ENCODE measurements around the gene MYH14.

The MYH14 gene

DNA sequence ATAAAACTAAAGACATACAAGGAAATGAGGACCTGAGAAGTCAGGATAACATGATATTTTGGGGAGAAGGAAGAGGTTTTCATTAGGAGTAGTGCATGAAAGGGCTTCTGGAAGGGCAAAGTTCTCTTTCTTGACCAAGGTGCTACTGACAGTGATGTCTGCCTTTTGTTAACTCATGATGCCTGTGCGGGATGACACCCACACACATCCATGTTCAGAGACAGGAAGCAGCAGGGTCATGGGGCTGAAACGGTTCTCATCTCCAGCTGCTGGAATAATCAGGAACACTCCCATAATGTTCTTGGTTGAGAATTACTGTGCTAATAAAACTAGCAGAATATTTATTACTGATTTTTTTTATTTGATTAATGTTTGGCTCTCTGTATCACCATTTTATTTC lies 96.6 kb downstream of the MYH14 start:
- DNase-seq, result no peak

DNA sequence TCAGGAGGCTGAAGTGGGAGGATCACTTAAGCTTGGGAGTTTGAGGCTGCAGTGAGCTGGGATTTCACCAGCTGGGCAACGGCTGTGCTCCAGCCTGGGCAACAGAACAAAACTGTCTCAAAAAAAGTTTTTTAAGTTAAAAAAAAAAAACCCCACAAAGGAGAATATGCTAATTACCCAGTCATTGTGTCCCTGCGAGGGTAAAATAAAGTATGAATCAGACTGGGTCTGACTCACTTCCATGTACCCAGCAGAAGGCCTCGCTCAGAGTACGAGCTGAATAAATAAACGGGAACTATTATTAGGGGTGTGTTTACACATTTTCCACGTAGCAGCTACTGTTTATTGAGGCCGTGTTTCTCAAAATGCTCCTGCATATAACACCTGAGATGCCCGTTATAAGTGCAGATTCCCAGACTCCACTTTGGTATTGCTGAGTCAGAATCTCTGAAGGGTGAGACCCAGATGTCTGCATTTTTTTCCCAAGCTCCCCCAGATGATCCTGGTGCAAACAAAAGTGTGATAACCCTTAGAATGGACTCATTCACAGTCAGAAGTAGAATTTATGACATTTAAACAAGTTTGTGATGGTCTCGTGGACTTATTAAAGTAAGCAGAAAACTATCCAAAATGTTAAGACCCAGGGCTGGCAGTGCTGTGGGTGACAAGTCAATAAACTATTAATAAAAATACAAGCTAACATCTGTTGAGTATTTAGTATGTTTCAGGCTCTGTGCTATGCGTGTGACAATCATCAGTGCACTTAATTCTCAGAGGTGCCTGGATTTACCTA lies 97.6 kb downstream of the MYH14 start:
- DNase-seq, result peak; percentile 82

DNA sequence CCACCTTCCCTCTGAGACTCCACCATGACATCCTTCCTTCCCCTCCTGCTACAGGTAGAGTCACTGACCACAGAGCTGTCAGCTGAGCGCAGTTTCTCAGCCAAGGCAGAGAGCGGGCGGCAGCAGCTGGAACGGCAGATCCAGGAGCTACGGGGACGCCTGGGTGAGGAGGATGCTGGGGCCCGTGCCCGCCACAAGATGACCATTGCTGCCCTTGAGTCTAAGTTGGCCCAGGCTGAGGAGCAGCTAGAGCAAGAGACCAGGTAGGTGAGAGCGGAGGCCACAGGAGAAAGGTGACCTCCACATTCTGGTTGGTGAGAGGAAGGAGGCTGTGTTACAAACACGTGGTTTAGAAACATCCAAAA lies 98.2 kb downstream of the MYH14 start:
- no peak for DNase-seq

DNA sequence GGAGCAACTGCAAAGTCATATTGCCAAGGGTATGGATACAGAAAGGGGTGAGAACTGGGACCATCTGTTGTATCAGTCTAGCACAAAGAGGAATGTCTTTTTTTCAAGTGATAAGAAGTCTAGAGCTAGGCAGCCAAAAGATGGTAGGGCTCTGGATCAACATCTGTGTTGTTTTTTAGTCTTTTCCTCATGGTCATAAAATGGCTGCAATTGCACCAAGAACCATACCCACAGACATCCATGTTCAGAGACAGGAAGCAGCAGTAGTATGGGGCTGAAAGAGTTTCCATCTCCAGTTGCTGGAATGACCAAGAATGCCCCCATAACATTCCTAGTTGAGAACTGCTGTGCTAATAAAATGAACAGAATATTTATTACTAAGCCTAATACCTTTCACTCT lies 100.1 kb downstream of the MYH14 start:
- DNase-seq, result no peak

DNA sequence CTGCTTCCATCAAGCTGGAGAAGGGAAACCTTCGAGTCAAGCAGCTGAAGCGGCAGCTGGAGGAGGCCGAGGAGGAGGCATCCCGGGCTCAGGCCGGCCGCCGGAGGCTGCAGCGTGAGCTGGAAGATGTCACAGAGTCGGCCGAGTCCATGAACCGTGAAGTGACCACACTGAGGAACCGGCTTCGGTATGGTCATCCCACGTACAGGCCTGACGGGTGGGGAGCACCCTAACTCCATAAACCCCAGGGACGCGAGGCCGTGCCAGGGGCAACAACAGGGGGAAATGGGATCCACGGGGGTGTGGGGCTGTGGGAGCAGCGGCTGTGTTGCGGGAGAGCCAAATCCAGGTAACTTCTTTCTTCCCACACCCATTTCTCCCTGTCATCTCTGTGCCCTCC lies 105.6 kb downstream of the MYH14 start:
- no peak for DNase-seq

DNA sequence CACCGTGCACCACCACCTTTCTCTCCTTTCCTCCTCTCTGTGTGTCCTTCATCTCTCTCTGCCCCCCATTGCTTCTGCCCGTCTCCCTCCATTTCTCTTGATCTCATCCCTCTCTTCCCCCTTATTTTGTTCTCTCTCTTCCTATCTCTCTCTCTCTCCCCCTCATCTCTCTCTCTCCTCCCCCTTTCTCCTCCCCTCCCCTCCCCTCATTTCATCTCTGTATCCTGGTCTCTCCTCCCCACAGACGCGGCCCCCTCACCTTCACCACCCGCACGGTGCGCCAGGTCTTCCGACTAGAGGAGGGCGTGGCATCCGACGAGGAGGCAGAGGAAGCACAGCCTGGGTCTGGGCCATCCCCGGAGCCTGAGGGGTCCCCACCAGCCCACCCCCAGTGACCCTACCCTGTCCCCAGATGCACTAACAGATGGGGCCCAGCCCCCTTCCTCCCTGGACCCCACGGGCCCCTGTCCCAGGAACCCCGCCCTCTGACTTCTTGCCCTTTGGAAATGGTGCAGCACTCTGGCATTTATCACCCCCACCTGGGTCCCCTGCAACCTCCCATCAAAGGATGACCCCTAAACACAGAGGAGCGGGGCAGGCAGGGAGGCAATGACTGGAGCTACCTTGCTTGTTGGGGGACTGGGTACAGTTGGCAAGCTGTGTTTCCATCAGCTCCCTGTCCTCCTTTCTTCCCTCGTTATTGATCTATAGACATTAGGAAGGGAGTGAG lies 106.1 kb downstream of the MYH14 start:
- DNase-seq, result no peak

DNA sequence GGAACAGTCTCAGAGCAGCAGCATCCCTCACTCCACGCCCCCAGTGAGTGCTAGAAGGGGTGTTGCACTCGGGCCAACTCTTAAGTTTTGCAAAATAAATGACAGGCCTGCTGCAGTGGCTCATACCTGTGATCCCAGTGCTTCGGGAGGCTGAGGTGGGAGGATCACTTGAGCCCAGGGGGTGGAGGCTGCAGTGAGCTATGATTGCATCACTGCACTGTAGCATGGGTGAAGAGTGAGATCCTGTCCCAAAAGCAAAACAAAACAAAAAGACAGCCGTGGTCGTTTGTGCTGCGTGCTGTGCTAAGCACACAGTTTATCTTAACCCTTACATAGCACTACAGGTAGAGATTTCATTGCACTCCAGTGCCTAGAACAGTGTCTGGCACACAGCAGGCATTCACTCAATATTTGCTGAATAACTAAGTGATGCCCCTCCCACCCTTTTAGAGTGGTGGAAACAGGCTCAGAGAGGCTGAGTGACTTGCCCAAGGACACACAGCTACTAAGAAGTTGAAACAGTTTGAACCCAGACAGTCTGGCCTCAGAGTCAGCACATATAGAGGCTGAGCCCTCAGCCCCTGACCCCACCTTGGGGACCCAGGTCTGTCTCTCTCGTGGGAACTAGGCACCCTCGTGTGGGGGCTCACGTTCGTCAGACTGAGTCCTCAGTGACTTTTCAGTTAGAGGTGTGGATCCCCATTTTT lies 107.5 kb downstream of the MYH14 start:
- no peak for DNase-seq

DNA sequence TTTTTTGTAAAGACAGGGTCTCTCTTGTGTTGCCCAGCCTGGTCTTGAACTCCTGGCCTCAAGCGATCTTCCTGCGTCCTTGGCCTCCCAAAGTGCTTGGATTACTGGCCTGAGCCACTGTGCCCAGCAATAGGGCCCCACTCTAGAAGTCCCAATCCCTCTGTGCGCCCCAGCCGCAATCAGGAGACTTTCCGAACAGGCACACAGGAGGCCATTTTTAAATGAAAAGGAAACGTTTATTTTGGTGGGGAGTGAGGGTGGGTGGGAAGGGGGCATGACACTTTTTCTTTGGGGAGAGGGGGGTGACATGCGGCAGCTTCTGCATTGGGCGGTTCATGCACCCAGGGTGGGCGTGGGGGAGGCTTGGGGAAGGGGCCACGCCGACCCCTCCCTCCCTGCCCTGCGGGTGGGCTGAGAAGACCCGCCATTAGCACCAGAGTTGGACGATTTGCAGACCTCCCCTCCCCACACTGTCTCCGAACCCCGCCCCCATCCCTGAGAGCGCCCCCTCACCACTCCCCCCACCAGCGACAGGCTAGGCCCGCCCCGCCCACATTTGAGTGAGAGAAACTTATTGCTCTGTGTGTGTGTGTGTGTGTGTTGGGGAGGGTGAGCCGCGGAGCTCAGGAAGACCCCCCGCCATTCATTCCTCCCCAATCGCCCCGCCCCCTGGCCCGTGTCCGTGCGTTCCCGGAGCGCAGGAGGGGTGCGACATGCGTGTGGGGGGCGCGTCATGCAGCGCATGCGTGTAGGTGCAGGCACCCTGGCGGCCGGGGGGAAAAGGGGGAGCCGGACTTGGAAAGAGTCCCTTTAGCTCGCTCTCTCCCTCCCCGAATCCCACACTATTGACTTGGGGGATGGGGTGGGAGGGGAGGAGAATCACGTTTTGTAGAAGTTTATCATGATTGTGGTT lies 108.6 kb downstream of the MYH14 start:
- DNase-seq, result no peak

DNA sequence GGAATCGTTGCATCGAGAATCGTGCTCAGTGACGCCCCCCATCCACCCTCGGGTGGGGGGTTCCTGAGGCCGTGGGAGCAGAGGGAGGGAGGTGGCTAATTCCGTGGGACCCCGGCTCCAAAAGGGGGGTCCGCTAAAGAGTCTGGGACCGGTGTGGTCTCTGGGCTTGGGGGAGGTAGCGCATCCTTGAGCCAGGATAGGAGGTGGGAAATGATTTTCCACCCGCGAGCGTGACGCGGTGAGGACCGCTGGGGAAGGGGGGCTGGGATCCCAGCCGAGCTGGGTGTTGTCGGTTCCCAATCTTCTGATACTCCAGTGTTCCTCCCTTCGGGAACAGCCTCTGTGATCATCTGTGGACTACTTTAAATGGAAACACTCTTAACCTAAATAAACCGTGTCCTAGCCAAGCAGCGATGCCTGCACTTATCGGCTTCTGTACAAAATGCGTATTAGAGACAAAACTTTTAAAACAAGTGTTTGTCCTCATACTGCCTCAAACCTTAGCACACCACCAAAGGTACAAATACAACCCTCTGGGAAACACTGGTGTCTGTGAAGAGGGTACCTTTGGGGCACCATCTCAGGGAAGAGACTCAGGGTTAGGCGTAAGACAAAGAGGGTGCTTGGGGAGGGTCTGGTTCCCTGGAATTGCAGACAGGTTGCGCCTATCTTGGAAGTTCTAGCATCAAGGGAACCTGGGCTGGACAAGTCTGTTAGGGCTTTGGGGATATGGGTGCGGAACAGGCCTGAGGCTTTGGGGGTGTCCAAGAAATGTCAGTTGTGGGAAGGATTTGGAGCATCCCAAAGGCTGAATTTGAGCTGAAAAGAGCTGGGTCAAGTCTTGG lies 109.8 kb downstream of the MYH14 start:
- DNase-seq, result no peak

DNA sequence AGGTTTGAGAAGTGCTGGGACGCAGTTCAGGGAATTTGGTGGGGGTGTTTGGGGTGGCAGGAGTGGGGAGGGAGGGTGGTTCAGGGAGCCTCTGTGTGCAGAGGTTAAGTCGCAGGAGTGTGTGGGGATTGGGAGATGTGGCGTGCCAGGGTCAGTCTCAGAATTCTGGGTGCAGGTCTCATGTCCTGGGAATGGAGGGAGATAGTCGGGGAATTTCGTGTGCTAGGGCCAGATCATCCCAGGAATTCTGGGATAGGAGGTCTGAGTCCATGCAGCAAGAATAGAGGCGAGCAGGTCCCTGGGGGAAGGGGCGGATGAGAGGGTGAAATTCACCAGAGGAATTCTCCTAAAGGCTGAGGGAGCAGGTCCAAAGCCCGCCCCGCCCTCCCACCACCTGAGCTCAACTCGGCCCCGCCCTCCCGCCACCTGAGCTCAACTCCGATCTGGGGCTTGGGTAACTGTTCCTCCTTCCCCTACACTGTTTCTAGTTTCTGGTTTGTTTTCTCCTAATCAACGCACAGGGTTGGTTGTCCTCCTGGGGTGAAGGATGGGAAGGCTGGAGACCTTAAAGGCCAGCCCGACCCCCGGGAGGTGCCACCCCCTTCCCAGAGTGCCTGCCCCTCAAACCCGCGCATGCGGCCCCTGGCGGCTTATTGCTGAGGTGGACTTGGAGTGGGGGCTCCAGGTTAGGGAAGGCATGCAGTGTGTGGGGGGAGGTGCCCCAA lies 110.6 kb downstream of the MYH14 start:
- no peak for DNase-seq

DNA sequence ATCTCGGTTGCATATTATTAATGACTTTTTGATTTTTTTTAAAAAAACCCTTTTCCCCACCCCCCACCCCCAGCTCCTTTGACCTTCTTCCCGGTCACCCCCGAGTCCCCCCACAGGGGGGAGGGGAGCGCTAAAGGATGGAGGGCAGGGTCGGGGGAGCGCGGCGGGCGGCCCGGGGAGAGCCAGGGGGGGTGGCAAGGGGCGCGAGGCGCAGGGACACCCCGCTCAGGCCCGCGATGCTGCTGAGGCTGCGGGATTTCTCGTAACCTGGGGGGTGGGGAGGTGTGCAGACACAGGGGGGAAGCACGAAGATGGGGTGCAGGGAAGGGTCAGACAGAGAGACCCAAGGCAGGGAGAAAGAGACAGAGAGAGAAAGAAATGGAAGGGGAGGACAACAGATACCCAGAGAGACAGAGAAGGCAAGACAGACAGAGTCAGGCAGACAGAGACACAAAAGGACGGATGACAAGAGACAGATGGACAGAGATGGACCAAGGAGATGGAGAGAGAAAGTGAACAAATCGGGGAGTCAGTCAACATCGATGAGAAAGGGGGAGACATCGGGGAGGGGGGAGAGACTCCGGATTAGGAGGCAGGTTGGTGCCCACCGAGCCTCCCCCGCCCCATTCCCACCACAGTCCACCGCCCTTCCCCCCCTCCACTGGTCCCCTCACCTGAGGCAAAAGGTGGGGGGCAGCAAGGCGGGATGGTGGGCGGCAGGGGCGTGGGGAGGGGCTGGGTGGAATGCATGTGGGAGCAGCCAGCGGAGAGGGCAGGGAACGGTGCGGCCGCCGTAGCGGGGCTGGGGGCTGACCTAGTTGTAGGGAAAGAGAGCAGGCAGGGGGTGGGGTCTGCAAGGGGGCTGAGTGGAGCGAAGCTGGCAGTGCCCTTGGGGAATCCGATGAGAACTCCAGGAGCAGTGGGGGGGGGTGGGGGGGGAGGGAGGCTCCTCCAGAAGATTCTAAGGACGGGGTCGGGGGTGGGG lies 111.6 kb downstream of the MYH14 start:
- DNase-seq, result no peak

DNA sequence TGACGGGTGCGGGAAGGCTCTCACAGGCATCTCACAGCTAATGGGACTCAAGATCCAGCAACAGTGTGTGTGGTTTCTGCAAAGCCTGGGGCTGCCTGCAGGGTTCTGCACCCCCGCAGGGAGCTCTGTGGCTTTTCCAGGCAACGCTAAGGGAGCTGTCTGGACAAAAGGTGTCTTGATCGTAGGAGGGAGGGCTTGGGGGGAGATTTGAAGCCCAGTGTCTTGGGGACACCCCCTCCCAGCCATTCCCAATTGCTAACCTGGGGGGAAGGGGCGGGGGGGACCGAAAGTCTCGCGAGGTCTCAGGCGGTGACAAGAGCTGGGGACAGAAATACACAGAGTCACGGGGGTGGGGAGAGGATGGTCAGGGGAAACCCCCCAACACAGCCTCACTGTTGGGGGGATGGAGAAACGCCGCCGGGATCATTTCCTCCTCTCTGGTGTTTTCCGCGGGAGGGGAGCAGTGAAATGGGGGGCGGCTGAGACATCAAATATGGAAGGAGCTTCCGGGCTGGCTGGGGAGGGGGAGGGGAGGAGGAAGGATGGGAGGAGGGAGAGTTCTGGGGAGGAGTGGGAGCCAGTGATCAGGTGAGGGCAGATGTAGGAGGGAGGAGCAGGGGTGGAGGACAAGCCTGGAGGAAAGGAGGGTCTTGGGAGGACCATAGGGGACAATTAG lies 112.5 kb downstream of the MYH14 start:
- DNase-seq, result peak; percentile 29

DNA sequence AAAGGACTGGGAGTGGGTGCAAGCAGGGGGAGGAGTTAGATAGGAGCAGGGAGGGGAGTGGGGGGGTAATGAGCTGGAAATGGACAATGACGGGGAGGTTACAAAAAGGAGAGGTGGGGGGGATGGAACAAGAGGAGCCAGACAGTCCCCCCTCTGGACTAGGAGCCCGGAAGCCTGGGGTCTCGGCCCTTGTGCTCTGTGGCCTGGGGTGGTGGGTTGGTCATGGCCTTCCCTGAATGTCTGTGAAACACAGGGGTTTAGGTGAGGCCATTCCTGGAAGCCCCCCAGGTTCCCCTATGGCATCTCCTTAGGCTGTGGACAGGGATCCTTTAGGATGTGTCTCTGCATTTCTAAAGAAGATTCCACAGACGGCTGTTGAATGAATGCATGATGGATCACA lies 113.7 kb downstream of the MYH14 start:
- no peak for DNase-seq

DNA sequence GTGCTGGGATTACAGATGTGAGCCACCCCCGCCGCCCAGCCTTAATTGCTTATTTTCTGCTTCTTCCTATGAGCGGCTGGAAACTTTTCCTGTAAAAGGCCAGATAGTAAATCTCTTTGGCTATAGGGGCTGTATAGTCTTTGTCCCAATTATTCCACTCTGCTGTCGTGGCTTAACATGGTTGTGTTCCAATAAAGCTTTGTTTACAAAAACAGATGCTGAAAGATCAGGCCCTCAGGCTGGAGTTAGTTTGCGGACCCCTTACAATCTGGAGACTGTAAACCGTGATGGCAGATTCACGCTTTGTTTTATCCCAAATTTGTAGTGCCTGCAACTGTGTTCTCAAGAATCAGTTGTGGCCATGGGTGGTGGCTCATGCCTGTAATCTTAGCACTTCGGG lies 115.0 kb downstream of the MYH14 start:
- no peak for DNase-seq

DNA sequence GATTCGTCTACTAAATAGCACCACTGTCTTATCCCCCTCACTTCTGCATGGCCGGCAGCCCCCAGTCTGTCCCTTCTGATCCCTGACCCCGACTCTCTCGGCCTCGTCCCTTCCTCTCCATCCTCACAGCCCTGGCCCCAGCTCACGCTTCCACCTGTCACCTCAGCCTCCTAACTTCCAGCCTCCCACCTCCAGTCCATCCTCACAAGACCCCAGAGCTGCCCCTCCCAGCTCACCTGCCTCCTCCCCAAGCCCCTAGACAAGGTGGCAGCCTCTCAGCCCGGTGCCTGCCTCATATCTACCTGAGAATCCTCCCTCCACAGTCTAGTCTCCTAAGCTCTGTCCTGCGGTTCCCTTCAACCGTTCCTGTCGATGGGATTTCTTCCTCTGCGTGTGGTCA lies 115.7 kb downstream of the MYH14 start:
- DNase-seq, result no peak

DNA sequence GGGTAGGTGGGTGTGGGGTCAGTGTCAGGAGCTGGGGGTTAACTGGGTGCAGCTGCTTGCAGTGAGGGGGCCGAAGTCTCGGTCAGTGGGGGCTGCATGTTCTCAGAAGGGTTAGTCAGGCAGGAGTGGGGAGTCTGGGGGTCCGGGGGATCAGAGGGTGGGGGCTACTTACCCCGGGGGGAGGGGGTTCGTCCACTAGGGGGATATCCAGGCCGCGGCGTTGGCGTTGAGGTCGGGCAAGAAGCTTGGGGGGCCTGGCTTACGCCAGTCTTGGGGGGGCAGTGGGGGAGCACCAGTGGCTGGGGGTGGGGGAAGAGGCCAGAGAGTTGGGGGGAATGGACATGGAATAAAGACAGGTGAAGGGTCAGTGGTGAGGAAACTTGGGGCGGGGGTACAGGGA lies 116.6 kb downstream of the MYH14 start:
- no peak for DNase-seq

DNA sequence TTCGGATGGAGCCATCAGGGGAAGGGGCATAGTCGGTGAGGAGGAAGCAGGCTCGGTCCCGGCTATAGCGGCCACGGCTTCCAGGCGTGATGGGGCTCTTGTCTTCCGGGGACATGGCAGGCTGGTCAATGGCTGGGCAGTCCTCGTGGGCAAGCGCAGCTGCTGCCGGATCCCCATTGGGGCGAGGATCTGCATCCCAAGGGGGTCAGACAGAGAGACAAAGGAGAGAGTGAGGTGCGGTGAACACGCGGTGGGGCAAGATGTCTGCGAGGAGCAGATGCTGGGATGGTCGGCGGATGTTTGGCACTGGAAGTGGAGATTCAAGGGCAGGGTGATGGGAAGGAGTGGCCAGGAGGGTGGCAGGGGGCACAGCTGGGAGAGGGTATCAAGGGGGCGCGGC lies 117.2 kb downstream of the MYH14 start:
- DNase-seq, result no peak

DNA sequence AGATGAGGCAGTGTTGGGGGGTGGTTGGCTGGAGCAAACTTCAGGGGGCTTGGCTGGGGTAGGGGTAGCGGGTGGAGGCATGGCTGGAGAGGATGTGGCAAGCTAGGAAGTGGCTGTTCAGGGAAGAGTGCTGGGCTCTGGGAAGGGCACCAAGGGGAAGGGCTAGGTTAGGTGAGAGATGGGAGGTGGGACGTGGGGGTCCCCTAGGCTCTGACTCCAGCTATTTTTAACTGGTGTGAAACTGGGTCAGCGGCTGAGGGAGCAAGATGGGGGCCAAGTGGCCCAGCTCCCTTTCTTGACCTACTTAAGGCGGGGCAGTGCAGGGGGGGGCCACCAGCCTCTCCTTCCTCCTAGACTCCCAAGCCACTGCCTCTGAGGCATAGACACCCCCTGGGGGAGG lies 118.4 kb downstream of the MYH14 start:
- no peak for DNase-seq

DNA sequence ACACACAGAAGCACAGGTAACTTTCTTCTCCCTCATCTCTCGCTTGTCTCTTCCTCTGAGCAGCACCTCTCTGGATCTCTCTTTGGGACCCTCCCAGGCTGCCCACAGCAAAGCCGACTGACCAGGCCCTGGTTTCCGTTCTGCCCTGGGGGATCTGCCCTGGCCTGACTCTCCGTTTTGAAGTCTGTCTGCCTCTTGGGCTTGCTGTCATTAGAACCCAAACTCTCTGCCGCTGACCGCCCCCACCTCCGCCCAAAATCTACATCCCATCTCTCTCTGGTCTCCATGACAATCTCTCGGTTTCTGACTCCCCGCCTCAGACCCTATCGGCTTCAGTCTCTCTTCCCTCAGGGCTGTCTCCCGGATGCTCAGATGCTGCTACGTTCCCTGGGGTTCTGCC lies 118.8 kb downstream of the MYH14 start:
- DNase-seq, result no peak
